H1 (cell line): Measurements from ENCODE around the gene PARP15. TPM values are rescaled to one million over a fixed set of nuclear protein-coding genes. Genes with fewer than 3 reads are reported as not detected.

ENCODE experiments used
- CTCF ChIA-PET: fragments of 300-600 bp; sonication (Branson Sonifier 250); formaldehyde crosslinking; loops from one replicate; lab custom pipeline; 2021; ENCODE audit not compliant: partially characterized antibody; lab: Charles Lee
- POLR2A ChIA-PET: fragments of 300-600 bp; sonication (Branson Sonifier 250); formaldehyde crosslinking; loops from one replicate; lab custom pipeline; 2021; ENCODE audit warnings: inconsistent platforms; ENCODE audit not compliant: partially characterized antibody; lab: Charles Lee
- DNase-seq, 2 experiments: peaks; one replicate each; pipeline versions ENCODE4 v3.0.0 to v3.0.0-alpha.2; 2010 to 2022; ENCODE audit warnings: low spot score in 2 of 2, low read depth in 1 of 2, mixed read lengths in 1 of 2
- FAIRE-seq: peaks from 2 replicates; lab custom pipeline; 2011; peaks lifted over from hg19 to GRCh38; lab: Jason Lieb, UNC
- H2AFZ ChIP-seq: 2 replicates; pipeline ENCODE4 v1.8.1; 2012; ENCODE audit warnings: low read length, inconsistent platforms
- H2AK5ac ChIP-seq: 2 replicates; pipeline ENCODE4 v1.6.1; 2013; ENCODE audit warnings: low read depth, low read length
- H2BK120ac ChIP-seq: replicated peaks from 2 replicates; pipeline ENCODE3; 2013; ENCODE audit warnings: low read depth, low read length, inconsistent platforms
- H2BK12ac ChIP-seq: 2 replicates; pipeline ENCODE4 v1.6.1; 2013; ENCODE audit warnings: low read depth, low read length
- H2BK15ac ChIP-seq: 2 replicates; pipeline ENCODE4 v1.6.1; 2013; ENCODE audit warnings: low read length
- H2BK20ac ChIP-seq: 2 replicates; pipeline ENCODE4 v1.6.1; 2013; ENCODE audit warnings: low read length
- H2BK5ac ChIP-seq: 2 replicates; pipeline ENCODE4 v1.6.1; 2013; ENCODE audit warnings: low read depth, low read length
- H3K14ac ChIP-seq: 2 replicates; pipeline ENCODE4 v1.6.1; 2013; ENCODE audit warnings: inconsistent platforms; ENCODE audit not compliant: insufficient read length
- H3K18ac ChIP-seq: 2 replicates; pipeline ENCODE4 v1.6.1; 2013; ENCODE audit warnings: low read length; ENCODE audit errors: extremely low read depth
- H3K23ac ChIP-seq: 2 replicates; pipeline ENCODE4 v1.6.1; 2013; ENCODE audit warnings: inconsistent platforms; ENCODE audit not compliant: insufficient read length
- H3K23me2 ChIP-seq: 2 replicates; pipeline ENCODE4 v1.6.1; 2013; ENCODE audit warnings: low read depth, low read length
- H3K27ac ChIP-seq: 2 replicates; pipeline ENCODE4 v1.6.1; 2011; ENCODE audit warnings: low read depth, low read length, inconsistent platforms
- H3K27me3 ChIP-seq, 4 experiments: replicated peaks in 1 of 4; 1 replicate in 1 of 4; 2 replicates in 3 of 4; pipeline versions ENCODE4 v1.6.1 to v1.8.1; 2011 to 2013; ENCODE audit warnings: low read length in 3 of 4, mild to moderate bottlenecking in 3 of 4, inconsistent platforms in 2 of 4, mixed read lengths in 2 of 4, moderate library complexity in 1 of 4; ENCODE audit not compliant: control insufficient read depth in 3 of 4, insufficient read depth in 3 of 4; ENCODE audit errors: extremely low read depth in 1 of 4
- H3K36me3 ChIP-seq, 4 experiments: 2 replicates each; pipeline versions ENCODE4 v1.6.1 to v1.8.1; 2011 to 2013; ENCODE audit warnings: mild to moderate bottlenecking in 4 of 4, low read length in 3 of 4, moderate library complexity in 2 of 4, control low read depth in 1 of 4, inconsistent platforms in 1 of 4; ENCODE audit not compliant: insufficient read depth in 4 of 4, control insufficient read depth in 2 of 4
- H3K4ac ChIP-seq: replicated peaks from 2 replicates; pipeline ENCODE3; 2013; ENCODE audit warnings: low read length, low read depth, mixed read lengths, inconsistent platforms; ENCODE audit not compliant: insufficient read length
- H3K4me1 ChIP-seq, 4 experiments: replicated peaks in 1 of 4; 1 replicate in 1 of 4; 2 replicates in 3 of 4; pipeline versions ENCODE4 v1.6.1 to v1.8.1; 2011 to 2013; ENCODE audit warnings: low read length in 3 of 4, inconsistent platforms in 2 of 4, mixed read lengths in 1 of 4; ENCODE audit not compliant: insufficient read depth in 4 of 4, control insufficient read depth in 3 of 4
- H3K4me2 ChIP-seq, 2 experiments: 2 replicates each; pipeline versions ENCODE4 v1.6.1 to v1.8.1; 2011 to 2013; ENCODE audit warnings: low read depth in 2 of 2, low read length in 2 of 2, control low read depth in 1 of 2, inconsistent platforms in 1 of 2, mild to moderate bottlenecking in 1 of 2; ENCODE audit not compliant: insufficient read depth in 1 of 2
- H3K4me3 ChIP-seq, 4 experiments: fragments of 200-600, 300-600 bp in 1 of 4; sonication (generic), shearing (Covaris generic), sonication (Bioruptor Twin) in 1 of 4; 2 replicates each; pipeline versions ENCODE4 v1.5.1 to v1.8.1; 2011 to 2016; ENCODE audit warnings: low read length in 4 of 4, low read depth in 3 of 4, control low read depth in 2 of 4, inconsistent platforms in 2 of 4, mild to moderate bottlenecking in 2 of 4, mixed read lengths in 1 of 4, moderate library complexity in 1 of 4; ENCODE audit not compliant: insufficient read depth in 2 of 4; ENCODE audit errors: extremely low read depth in 1 of 4
- H3K56ac ChIP-seq: replicated peaks from 2 replicates; pipeline ENCODE3; 2013; ENCODE audit warnings: low read depth, mild to moderate bottlenecking, mixed read lengths, low read length, inconsistent platforms; ENCODE audit not compliant: insufficient read length
- H3K79me1 ChIP-seq: 2 replicates; pipeline ENCODE4 v1.6.1; 2013; ENCODE audit warnings: low read depth, low read length, control low read depth
- H3K79me2 ChIP-seq, 2 experiments: 2 replicates each; pipeline versions ENCODE4 v1.6.1 to v1.8.1; 2012 to 2013; ENCODE audit warnings: low read length in 2 of 2, mild to moderate bottlenecking in 2 of 2, inconsistent platforms in 1 of 2; ENCODE audit not compliant: insufficient read depth in 2 of 2, control insufficient read depth in 1 of 2
- H3K9ac ChIP-seq, 4 experiments: replicated peaks in 1 of 4; 1 replicate in 1 of 4; 2 replicates in 3 of 4; pipeline versions ENCODE4 v1.6.1 to v1.8.1; 2011 to 2013; ENCODE audit warnings: low read depth in 3 of 4, low read length in 3 of 4, control low read depth in 2 of 4, mild to moderate bottlenecking in 2 of 4, moderate library complexity in 2 of 4, inconsistent platforms in 1 of 4; ENCODE audit errors: extremely low read depth in 1 of 4
- H3K9me3 ChIP-seq, 2 experiments: 2 replicates each; pipeline versions ENCODE4 v1.6.1 to v1.8.1; 2012 to 2013; ENCODE audit warnings: mild to moderate bottlenecking in 2 of 2, moderate library complexity in 2 of 2, control low read depth in 1 of 2, inconsistent platforms in 1 of 2, low read depth in 1 of 2, low read length in 1 of 2, mixed read lengths in 1 of 2; ENCODE audit not compliant: insufficient read depth in 2 of 2
- H4K20me1 ChIP-seq, 2 experiments: replicated peaks in 1 of 2; 2 replicates each; pipeline versions ENCODE3 to v1.8.1; 2011 to 2013; ENCODE audit warnings: inconsistent platforms in 2 of 2, low read length in 2 of 2, mild to moderate bottlenecking in 1 of 2; ENCODE audit not compliant: insufficient read depth in 2 of 2, control insufficient read depth in 1 of 2
- H4K5ac ChIP-seq: 2 replicates; pipeline ENCODE4 v1.6.1; 2013; ENCODE audit warnings: low read length, low read depth, mixed read lengths, inconsistent platforms; ENCODE audit not compliant: insufficient read length
- H4K8ac ChIP-seq: 2 replicates; pipeline ENCODE4 v1.8.0; 2013; ENCODE audit warnings: mild to moderate bottlenecking, moderate library complexity, low read length, inconsistent platforms; ENCODE audit not compliant: insufficient read depth; ENCODE audit errors: extremely low read depth
- H4K91ac ChIP-seq: replicated peaks from 2 replicates; pipeline ENCODE3; 2013; ENCODE audit warnings: low read length, mixed read lengths, inconsistent platforms; ENCODE audit not compliant: insufficient read length
- BRCA1 ChIP-seq: IDR thresholded peaks from 2 replicates; pipeline ENCODE4 v1.6.1; 2012; ENCODE audit warnings: low read depth, low read length, improper control_type of control experiment
- CHD1 ChIP-seq: IDR thresholded peaks from 2 replicates; pipeline ENCODE4 v1.6.1; 2012; ENCODE audit warnings: low read depth, low read length, improper control_type of control experiment
- EZH2 ChIP-seq: fragments of 200-600 bp; sonication (generic); IDR thresholded peaks from 2 replicates; pipeline ENCODE4 v1.7.1; 2012; ENCODE audit warnings: low read depth, mild to moderate bottlenecking, moderate library complexity, low read length, inconsistent platforms; ENCODE audit not compliant: severe bottlenecking
- GTF2F1 ChIP-seq: IDR thresholded peaks from 2 replicates; pipeline ENCODE4 v1.6.1; 2012; ENCODE audit warnings: low read depth, low read length, improper control_type of control experiment, borderline replicate concordance
- PHF8 ChIP-seq: fragments of 200-600 bp; sonication (generic); conservative IDR thresholded peaks from 2 replicates; pipeline ENCODE4 v1.7.1; 2012; ENCODE audit warnings: low read depth, mild to moderate bottlenecking, inconsistent platforms, low read length, moderate library complexity
- RAD21 ChIP-seq, 2 experiments: IDR thresholded peaks in 1 of 2; conservative IDR thresholded peaks in 1 of 2; 2 replicates each; pipeline ENCODE4 v1.6.1; 2011; ENCODE audit warnings: low read depth in 2 of 2, low read length in 2 of 2, improper control_type of control experiment in 1 of 2, inconsistent platforms in 1 of 2, mild to moderate bottlenecking in 1 of 2, moderate library complexity in 1 of 2
- SAP30 ChIP-seq: fragments of 300-600 bp; sonication (generic); IDR thresholded peaks from 2 replicates; pipeline ENCODE4 v1.7.1; 2012; ENCODE audit warnings: low read length, moderate library complexity, mild to moderate bottlenecking, inconsistent platforms; ENCODE audit not compliant: insufficient read depth, insufficient replicate concordance
- SIRT6 ChIP-seq: IDR thresholded peaks from one replicate; pipeline ENCODE4 v1.7.1; 2012; ENCODE audit warnings: low read length, inconsistent platforms
- TAF7 ChIP-seq: optimal IDR thresholded peaks from 2 replicates; pipeline ENCODE3; 2011; ENCODE audit warnings: low read depth, mild to moderate bottlenecking, inconsistent platforms, low read length, moderate library complexity, borderline replicate concordance
- YY1 ChIP-seq: IDR thresholded peaks from 2 replicates; pipeline ENCODE4 v1.6.1; 2011; ENCODE audit warnings: low read depth, mild to moderate bottlenecking, low read length
- WGBS, 2 experiments: shearing (Covaris generic) in 1 of 2; methylation state at CpG; one replicate each; pipeline versions ENCODE4 v1.1.6 to v1.1.7; 2013 to 2015; ENCODE audit warnings: low lambda C conversion rate in 2 of 2, mixed read lengths in 2 of 2, inconsistent platforms in 1 of 2, low coverage in 1 of 2, missing lambda C conversion rate in 1 of 2; ENCODE audit not compliant: insufficient replicate concordance in 2 of 2, insufficient coverage in 1 of 2, insufficient read length in 1 of 2; ENCODE audit errors: extremely low coverage in 1 of 2, missing lambda C conversion rate in 1 of 2; 5-methylcytosine and 5-hydroxymethylcytosine counted together
- polyA plus RNA-seq, 7 experiments: library from polyadenylated mRNA; depleted of rRNA in 3 of 7; stranded (reverse) in 5 of 7; unstranded in 2 of 7; fragments of >200 nt in 5 of 7; fragments of 200-250 nt in 2 of 7; gene quantifications; 1 replicate in 5 of 7; 2 replicates in 1 of 7; 4 replicates in 1 of 7; pipeline versions ENCODE4 v1.2.1 to v1.2.3, GENCODE V29; 2011 to 2013; ENCODE audit warnings: missing spikeins in 2 of 7, mixed read lengths in 2 of 7
- total RNA-seq: library from RNA; stranded (reverse); fragmentation: NEBNext Ultra II Directional; extraction: Animal tissue kit (Norgen Biotek cat#: 25700); gene quantifications from 2 replicates; pipeline ENCODE4 v1.2.1, GENCODE V29; 2021
- TF ChIP-seq, protein P1 (sequence below): IDR thresholded peaks from 2 replicates; pipeline ENCODE4 v1.6.1; 2011; ENCODE audit warnings: low read length, improper control_type of control experiment

The PARP15 gene
- total and polyA plus RNA-seq, 2 of the 8 experiments (the other 6 are each of a cell fraction or from before 2014, with no cell fraction given), result 0.37 to 0.45 TPM

DNA sequence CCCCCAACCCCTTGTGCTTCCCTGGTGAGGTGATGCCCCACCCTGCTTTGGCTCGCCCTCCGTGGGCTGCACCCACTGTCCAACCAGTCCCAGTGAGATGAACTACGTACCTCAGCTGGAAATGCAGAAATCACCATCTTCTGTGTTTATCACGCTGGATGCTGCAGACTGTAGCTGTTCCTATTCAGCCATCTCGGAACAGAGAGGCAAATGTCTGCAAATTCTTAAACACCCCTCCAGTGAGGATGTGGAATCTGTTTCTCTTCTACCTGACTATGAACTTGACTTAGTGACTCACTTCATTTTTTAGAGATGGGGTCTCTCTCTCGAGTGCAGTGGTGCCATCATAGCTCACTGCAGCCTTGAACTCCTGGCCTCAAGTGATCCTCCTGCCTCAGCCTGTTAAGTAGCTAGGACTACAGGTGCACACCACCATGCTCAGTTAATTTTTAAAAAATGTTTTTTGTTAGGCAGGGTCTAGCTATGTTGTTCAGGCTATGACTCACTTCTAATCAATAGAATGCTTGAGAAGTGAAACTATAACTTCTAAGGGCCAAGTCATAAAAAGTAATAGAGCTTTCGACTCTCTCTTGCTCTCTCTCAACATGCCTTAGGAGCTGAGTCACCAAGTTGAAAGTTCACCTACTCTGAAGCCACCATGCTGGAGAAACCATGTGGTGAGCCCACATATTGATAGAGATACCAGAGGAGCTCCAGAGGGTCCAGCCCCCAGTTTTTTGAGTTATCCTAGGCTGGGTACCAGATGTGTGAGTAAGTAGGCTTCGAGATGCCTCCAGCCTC lies 91.7 kb downstream of the PARP15 start:
- Histone ChIP-seq H3K9me3 (no peaks in the 10 kb centered on the region), H3K14ac (no peak overlapping the region), H3K79me2 (no peaks in the 10 kb centered on the region), H4K8ac (no peak overlapping the region), H3K23ac (no peak overlapping the region), H3K4me3 (no peak overlapping the region), H2AFZ (no peak overlapping the region), H3K18ac (no peak overlapping the region), H3K27me3 (no peaks in the 10 kb centered on the region), H4K91ac (no peak overlapping the region), H2BK12ac (no peak overlapping the region), H3K4me1 (no peaks in the 10 kb centered on the region), H2BK20ac (no peak overlapping the region), H3K27ac (no peak overlapping the region), H2BK5ac (no peak overlapping the region), H3K4me2 (no peak overlapping the region), H2BK15ac (no peak overlapping the region), H2BK120ac (no peak overlapping the region), H3K79me1 (no peaks in the 10 kb centered on the region), H4K5ac (no peak overlapping the region), H3K4ac (no peak overlapping the region), H4K20me1 (no peaks in the 10 kb centered on the region), H3K23me2 (no peaks in the 10 kb centered on the region), H3K36me3 (no peaks in the 10 kb centered on the region), H3K56ac (no peak overlapping the region), H2AK5ac (no peak overlapping the region), H3K9ac (no peak overlapping the region)
- WGBS, 2 experiments, result 85% methylated on average over 8 of the region's 8 CpGs; no CpG with 5 or more reads in 1 of the 2 experiments
- DNase-seq, result no peak
- ChIA-PET POLR2A (interaction anchor here (0.5 kb wide), 1 partner anchor 155 kb away, joined by 3 read pairs; no protein-coding TSS in a partner anchor), CTCF (interaction anchor here (1.0 to 2.4 kb wide), 3 partner anchors 8 to 274 kb away, joined by 3 to 18 read pairs (median 4); no protein-coding TSS in a partner anchor)
- no peak for FAIRE-seq
- TF ChIP-seq, protein P1, sequence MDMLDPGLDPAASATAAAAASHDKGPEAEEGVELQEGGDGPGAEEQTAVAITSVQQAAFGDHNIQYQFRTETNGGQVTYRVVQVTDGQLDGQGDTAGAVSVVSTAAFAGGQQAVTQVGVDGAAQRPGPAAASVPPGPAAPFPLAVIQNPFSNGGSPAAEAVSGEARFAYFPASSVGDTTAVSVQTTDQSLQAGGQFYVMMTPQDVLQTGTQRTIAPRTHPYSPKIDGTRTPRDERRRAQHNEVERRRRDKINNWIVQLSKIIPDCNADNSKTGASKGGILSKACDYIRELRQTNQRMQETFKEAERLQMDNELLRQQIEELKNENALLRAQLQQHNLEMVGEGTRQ, result no peak
- TF ChIP-seq RAD21 (IDR thresholded peaks at IDR 0.05 in 1 of 2, conservative IDR thresholded peaks at IDR 0.05 in 1 of 2; ENCODE audit: low read depth in 2 of 2, low read length in 2 of 2) (no peak), GTF2F1 (no peak), TAF7 (no peak), BRCA1 (no peak), CHD1 (no peak), SAP30 (no peak), EZH2 (no peak), SIRT6 (no peak), YY1 (no peak), PHF8 (no peak)
